HepG2 (cell line): ENCODE data around the gene ERBB3. TPM values are rescaled to one million over a fixed set of nuclear protein-coding genes. Genes with fewer than 3 reads are reported as not detected.

Experiments
- AGO1 ChIP-seq: fragments of 200-400 bp; formaldehyde crosslinking; IDR thresholded peaks from 2 replicates; pipeline ENCODE4 v1.6.1; 2017; ENCODE audit warnings: mild to moderate bottlenecking, low read depth, low read length, moderate library complexity; ENCODE audit not compliant: poor library complexity, severe bottlenecking
- AHDC1 ChIP-seq: sonication (generic); formaldehyde crosslinking; IDR thresholded peaks from 2 replicates; pipeline ENCODE4 v1.5.1; 2020; ENCODE audit warnings: mild to moderate bottlenecking, missing genetic modification reagents, borderline replicate concordance
- GMEB2 ChIP-seq: IDR thresholded peaks from 2 replicates; pipeline ENCODE4 v1.6.1; 2016; ENCODE audit warnings: missing biosample characterization, missing genetic modification reagents, low read depth
- KLF11 ChIP-seq: IDR thresholded peaks from 2 replicates; pipeline ENCODE4 v1.6.1; 2016; ENCODE audit warnings: missing compliant biosample characterization
- MAFF ChIP-seq: IDR thresholded peaks from 2 replicates; pipeline ENCODE4 v1.6.1; 2011; ENCODE audit warnings: low read depth, low read length, improper control_type of control experiment
- SOX6 ChIP-seq, 2 experiments: fragments of 450-650 bp in 1 of 2; sonication (generic) in 1 of 2; formaldehyde crosslinking in 1 of 2; IDR thresholded peaks; 2 replicates each; pipeline versions ENCODE4 v1.4.0 to v1.6.1; 2017 to 2020; ENCODE audit warnings: antibody characterized with exemption in 1 of 2, mild to moderate bottlenecking in 1 of 2, missing genetic modification reagents in 1 of 2
- SRSF4 ChIP-seq: fragments of 200-400 bp; formaldehyde crosslinking; IDR thresholded peaks from one replicate; pipeline ENCODE4 v1.6.1; 2018; ENCODE audit warnings: mild to moderate bottlenecking, low read depth, low read length, moderate library complexity; ENCODE audit not compliant: poor library complexity, severe bottlenecking
- TBL1XR1 ChIP-seq: fragments of 150-350 bp; IDR thresholded peaks from 2 replicates; pipeline ENCODE4 v1.6.1; 2014; ENCODE audit warnings: borderline replicate concordance, low read length; ENCODE audit not compliant: partially characterized antibody
- ZNF10 ChIP-seq: sonication (generic); formaldehyde crosslinking; IDR thresholded peaks from 2 replicates; pipeline ENCODE4 v1.4.0; 2020; ENCODE audit warnings: mild to moderate bottlenecking, low read depth, missing genetic modification reagents, borderline replicate concordance
- ZNF549 ChIP-seq: sonication (generic); formaldehyde crosslinking; IDR thresholded peaks from 2 replicates; pipeline ENCODE4 v1.5.0; 2020; ENCODE audit warnings: missing genetic modification reagents
- ZSCAN25 ChIP-seq: sonication (generic); formaldehyde crosslinking; IDR thresholded peaks from 2 replicates; pipeline ENCODE4 v1.8.0; 2022; ENCODE audit warnings: mild to moderate bottlenecking, missing genetic modification reagents
- polyA plus RNA-seq, 8 experiments: library from polyadenylated mRNA; depleted of rRNA in 3 of 8; stranded (reverse) in 7 of 8; unstranded in 1 of 8; fragments of >200 nt; fragmentation: Illumina TruSeq in 4 of 8; extraction: Trizol in 4 of 8; gene quantifications; 2 replicates each; pipeline versions ENCODE4 v1.2.1 to v1.2.3, GENCODE V29; 2011 to 2016; ENCODE audit warnings: low read depth in 4 of 8, missing spikeins in 1 of 8, mixed read lengths in 1 of 8; ENCODE audit not compliant: insufficient read depth in 1 of 8
- total RNA-seq, 5 experiments: library from RNA; depleted of rRNA; stranded (reverse); fragments of >200 nt; fragmentation: Illumina TruSeq; extraction: Trizol; gene quantifications; 2 replicates each; pipeline ENCODE4 v1.2.3, GENCODE V29; 2016; ENCODE audit warnings: low read depth in 1 of 5
- TF ChIP-seq, protein P1 (sequence below), 2 experiments: sonication (generic) in 1 of 2; formaldehyde crosslinking in 1 of 2; IDR thresholded peaks; 2 replicates each; pipeline versions ENCODE4 v1.6.1 to v1.9.0; 2014 to 2022; ENCODE audit warnings: antibody characterized with exemption in 1 of 2, borderline replicate concordance in 1 of 2, inconsistent platforms in 1 of 2, low read depth in 1 of 2, missing genetic modification reagents in 1 of 2

Gene ERBB3
- total and polyA plus RNA-seq, 2 of the 13 experiments (the other 11 are each of a cell fraction or from before 2014, with no cell fraction given), result 93.6 to 358 TPM

DNA sequence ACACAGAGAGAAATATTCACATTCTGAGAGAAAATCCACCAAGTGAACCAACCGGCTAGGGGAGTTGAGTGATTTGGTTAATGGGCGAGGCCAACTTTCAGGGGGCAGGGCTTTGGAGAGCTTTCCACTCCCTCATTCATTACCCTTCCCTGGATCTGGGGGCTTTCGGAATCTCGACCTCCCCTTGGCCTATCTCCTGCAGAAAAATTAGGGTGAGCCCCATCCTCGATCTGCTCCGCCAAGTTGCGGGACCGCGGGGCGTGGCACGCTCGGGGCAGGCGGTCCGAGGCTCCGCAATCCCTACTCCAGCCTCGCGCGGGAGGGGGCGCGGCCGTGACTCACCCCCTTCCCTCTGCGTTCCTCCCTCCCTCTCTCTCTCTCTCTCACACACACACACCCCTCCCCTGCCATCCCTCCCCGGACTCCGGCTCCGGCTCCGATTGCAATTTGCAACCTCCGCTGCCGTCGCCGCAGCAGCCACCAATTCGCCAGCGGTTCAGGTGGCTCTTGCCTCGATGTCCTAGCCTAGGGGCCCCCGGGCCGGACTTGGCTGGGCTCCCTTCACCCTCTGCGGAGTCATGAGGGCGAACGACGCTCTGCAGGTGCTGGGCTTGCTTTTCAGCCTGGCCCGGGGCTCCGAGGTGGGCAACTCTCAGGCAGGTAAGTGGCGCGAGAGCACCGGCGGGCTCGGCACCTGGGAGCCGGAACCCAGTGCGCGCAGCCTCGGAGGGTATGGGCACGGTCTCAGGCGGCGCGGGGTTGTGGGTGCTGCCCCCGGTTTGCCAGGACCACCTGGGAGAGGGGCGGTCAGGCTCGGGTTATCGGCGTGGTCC lies at the start of gene ERBB3 (continued):
- TF ChIP-seq SRSF4, result no peak
- TF ChIP-seq ZNF549 (CRISPR knock-in tag), result no peak
- TF ChIP-seq ZNF10 (CRISPR knock-in tag), result no peak
- peak; percentile 54; the same call in 1 of the 2 replicates for TF ChIP-seq AHDC1 (CRISPR knock-in tag)
- no peak for TF ChIP-seq GMEB2 (CRISPR knock-in tag)
- no peak for TF ChIP-seq MAFF
- no peak for TF ChIP-seq AGO1
- peak; percentile 98 for TF ChIP-seq ZSCAN25 (CRISPR knock-in tag)
- TF ChIP-seq SOX6 (IDR thresholded peaks at IDR 0.05), result no peak
- TF ChIP-seq SOX6 (CRISPR knock-in tag; IDR thresholded peaks at IDR 0.05), result peak; percentile 33; the same call in 1 of the 2 replicates
- no peak for TF ChIP-seq TBL1XR1
- TF ChIP-seq, protein P1, sequence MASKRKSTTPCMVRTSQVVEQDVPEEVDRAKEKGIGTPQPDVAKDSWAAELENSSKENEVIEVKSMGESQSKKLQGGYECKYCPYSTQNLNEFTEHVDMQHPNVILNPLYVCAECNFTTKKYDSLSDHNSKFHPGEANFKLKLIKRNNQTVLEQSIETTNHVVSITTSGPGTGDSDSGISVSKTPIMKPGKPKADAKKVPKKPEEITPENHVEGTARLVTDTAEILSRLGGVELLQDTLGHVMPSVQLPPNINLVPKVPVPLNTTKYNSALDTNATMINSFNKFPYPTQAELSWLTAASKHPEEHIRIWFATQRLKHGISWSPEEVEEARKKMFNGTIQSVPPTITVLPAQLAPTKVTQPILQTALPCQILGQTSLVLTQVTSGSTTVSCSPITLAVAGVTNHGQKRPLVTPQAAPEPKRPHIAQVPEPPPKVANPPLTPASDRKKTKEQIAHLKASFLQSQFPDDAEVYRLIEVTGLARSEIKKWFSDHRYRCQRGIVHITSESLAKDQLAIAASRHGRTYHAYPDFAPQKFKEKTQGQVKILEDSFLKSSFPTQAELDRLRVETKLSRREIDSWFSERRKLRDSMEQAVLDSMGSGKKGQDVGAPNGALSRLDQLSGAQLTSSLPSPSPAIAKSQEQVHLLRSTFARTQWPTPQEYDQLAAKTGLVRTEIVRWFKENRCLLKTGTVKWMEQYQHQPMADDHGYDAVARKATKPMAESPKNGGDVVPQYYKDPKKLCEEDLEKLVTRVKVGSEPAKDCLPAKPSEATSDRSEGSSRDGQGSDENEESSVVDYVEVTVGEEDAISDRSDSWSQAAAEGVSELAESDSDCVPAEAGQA (IDR thresholded peaks at IDR 0.05; ENCODE audit: low read depth), result 0 out of 2 replicates have a peak, but pooled peaks have one; percentile 46
- TF ChIP-seq, protein P1 (CRISPR knock-in tag; IDR thresholded peaks at IDR 0.05; ENCODE audit: borderline replicate concordance), result peak; percentile 55; the same call in 1 of the 2 replicates
- TF ChIP-seq KLF11 (CRISPR knock-in tag), result no peak
